GM10248 (cell line): ENCODE measurements around the gene MTHFD2L.
"Not testable (repeated sequence)": the region's sequence is repeated elsewhere in the genome, so short reads cannot be mapped to it uniquely, and the experiment has no call there.

Experiments
- CTCF ChIA-PET: fragments of 300-600 bp; sonication (Branson Sonifier 250); formaldehyde crosslinking; extraction: SDS; loops from one replicate; lab custom pipeline; 2021; ENCODE audit warnings: antibody characterized with exemption; lab: Yijun Ruan, JAX
- POLR2A ChIA-PET: fragments of 350-650 bp; sonication (Branson Sonifier 250); formaldehyde crosslinking; extraction: SDS; loops from one replicate; lab custom pipeline; 2020; ENCODE audit warnings: antibody characterized with exemption; lab: Yijun Ruan, JAX
- DNase-seq: peaks from one replicate; pipeline ENCODE4 v3.0.0; 2012; ENCODE audit errors: extremely low spot score
- CTCF ChIP-seq: IDR thresholded peaks from 2 replicates; pipeline ENCODE4 v1.5.1; 2012; ENCODE audit warnings: mild to moderate bottlenecking, low read depth; ENCODE audit errors: extremely low read depth, missing control alignments, control extremely low read depth

Gene MTHFD2L

GRCh38 chr4:74206088-74206825 lies 48.3 kb downstream of the MTHFD2L start:
- CTCF ChIA-PET = interaction anchor here (1.2 to 1.9 kb wide), 6 partner anchors 17 to 949 kb away, joined by 3 to 11 read pairs (median 4); no protein-coding TSS in a partner anchor
- TF ChIP-seq CTCF = no peak
- POLR2A ChIA-PET = no interaction called here
- peak; percentile 30 for DNase-seq

GRCh38 chr4:74214457-74215159 lies 56.7 kb downstream of the MTHFD2L start:
- CTCF ChIA-PET = interaction anchor here (1.8 to 6.2 kb wide), 4 partner anchors 11 to 25 kb away, joined by 4 to 44 read pairs (median 7); no protein-coding TSS in a partner anchor
- POLR2A ChIA-PET, DNase-seq: not testable (repeated sequence)

- POLR2A ChIA-PET = not testable (repeated sequence)
These were observed 57.3 kb downstream of the MTHFD2L start for GRCh38 chr4:74215236-74215635.

GRCh38 chr4:74217365-74217764 lies 59.4 kb downstream of the MTHFD2L start:
- DNase-seq = no peak
- ChIA-PET CTCF (interaction anchor here (1.1 to 2.2 kb wide), 3 partner anchors 10 to 13 kb away, joined by 3 to 16 read pairs (median 4); no protein-coding TSS in a partner anchor), POLR2A (no interaction called here)
- TF ChIP-seq CTCF = no peak

More at GRCh38 chr4:74215236-74215635, 57.3 kb downstream of the MTHFD2L start:
- CTCF ChIA-PET = interaction anchor here (0.8 to 6.2 kb wide), 5 partner anchors 10 to 26 kb away, joined by 4 to 44 read pairs (median 6); no protein-coding TSS in a partner anchor
- not testable (repeated sequence) for DNase-seq

GRCh38 chr4:74218201-74218600 lies 60.3 kb downstream of the MTHFD2L start:
- DNase-seq = no peak
- POLR2A ChIA-PET = interaction anchor here (0.6 kb wide), 1 partner anchor 1419 kb away, joined by 9 read pairs; no protein-coding TSS in a partner anchor
- TF ChIP-seq CTCF = no peak
- CTCF ChIA-PET = interaction anchor here (1.1 to 2.2 kb wide), 3 partner anchors 9 to 12 kb away, joined by 3 to 16 read pairs (median 4); no protein-coding TSS in a partner anchor

- DNase-seq = no peak
- ChIA-PET CTCF (interaction anchor here (1.0 kb wide), 1 partner anchor 10 kb away, joined by 8 read pairs; no protein-coding TSS in a partner anchor), POLR2A (no interaction called here)
- TF ChIP-seq CTCF = no peak
These were observed 61.3 kb downstream of the MTHFD2L start for GRCh38 chr4:74219240-74219639.

- DNase-seq = no peak
- no peak for TF ChIP-seq CTCF
- ChIA-PET POLR2A (no interaction called here), CTCF (interaction anchor here (1.2 to 1.9 kb wide), 2 partner anchors 13 to 17 kb away, joined by 3 to 4 read pairs; no protein-coding TSS in a partner anchor)
These were observed 65.2 kb downstream of the MTHFD2L start for GRCh38 chr4:74223098-74223497.
